NCI-H2029 treated with DMSO at 0.1 percent for 48 hours (cell line): Measurements from ENCODE around the gene HIGD1C.
"Not testable (repeated sequence)": the region's sequence is repeated elsewhere in the genome, so short reads cannot be mapped to it uniquely, and the experiment has no call there.

ENCODE experiments used
- DNase-seq: peaks from one replicate; lab custom pipeline; 2025; lab: John Stamatoyannopoulos, UW

Gene HIGD1C

DNA sequence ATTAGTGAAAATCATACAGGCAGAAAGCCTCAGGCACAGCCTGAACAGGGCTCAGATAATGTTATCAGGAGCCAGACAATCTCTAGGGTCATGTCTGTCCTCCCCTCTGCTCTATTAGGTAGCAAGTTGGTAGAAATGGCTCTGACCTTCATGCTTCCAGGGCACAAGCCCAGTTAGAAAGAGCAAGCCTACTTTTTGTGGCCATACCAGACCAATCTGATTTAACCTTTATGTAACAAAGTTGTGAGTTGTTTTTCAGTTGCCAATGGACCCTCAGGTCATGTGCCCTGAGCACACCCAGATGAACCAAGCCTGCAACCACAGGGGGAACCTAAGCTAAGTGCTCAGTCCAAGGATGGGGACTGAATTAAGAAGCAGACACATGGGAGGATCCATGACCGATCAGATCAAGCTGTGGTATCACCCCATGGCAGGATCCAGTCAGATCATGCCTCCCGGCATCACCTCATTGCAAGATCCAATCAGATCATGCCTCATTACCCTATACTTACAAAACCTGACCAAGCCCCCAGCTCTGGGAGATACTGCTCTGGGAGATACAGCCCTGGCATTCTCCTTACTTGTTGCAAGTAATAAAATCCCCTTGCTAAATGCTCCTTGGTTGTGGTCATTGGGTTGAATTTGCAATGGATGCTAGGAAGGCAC is 18.8 kb upstream of the HIGD1C start:
- DNase-seq: no peak

DNA sequence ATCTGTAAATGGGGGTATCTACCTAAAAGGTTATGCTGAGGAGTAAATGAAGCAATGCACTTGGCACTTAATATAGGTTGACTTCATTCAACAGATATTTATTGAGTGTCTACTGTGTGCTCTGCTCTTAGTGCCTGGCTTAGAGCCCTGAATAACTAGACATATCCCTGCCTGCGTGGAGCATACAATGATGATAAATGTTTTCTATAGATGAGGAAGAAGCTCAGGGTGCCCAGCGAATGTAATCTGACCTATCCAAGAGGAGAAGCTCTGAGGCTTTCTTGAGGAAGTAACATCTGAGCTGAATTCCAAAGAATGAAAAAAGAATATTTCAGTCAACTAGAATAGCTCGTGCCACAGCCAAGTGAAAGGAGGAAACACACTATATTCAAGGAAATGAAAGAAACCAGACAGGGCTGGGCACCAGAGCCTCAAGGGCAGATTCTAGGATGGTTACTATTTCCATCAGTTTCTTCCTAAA is 17.9 kb upstream of the HIGD1C start:
- DNase-seq: no peak

DNA sequence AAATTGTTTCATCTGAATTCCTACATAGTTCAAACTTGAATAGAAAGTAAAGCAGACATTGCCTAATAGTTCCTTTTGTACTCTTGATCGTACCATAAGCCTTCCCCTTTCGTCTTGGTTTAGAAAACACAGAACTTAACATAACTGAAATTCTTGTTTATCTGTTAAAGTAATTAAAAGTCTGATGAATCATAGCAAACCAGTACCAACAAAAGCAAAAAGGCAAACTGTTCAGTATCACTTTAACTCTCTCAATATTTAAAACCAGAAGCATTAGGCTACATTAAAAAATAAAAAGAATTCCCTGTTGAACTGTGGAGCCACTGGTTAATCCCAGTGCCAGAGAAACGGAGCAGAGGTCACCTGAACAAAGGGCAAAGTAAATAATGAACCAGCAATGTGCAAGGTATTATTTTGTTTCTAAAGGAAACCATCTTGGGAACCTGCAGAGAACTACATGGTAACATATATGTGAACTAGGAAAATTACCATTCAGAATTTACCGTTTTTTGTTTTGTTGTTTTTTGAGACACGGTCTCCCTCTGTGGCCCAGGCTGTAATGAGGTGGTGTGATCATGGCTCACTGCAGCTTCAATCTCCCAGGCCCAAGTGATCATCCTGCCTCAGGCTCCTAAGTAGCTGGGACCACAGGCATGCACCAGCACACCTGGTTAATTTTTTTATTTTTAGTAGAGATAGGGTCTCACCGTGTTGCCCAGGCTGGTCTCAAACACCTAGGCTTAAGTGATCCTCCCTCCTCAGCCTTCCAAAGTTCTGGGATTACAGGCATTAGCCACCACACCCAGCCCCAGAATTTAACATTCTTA is 17.1 kb upstream of the HIGD1C start:
- no peak for DNase-seq

DNA sequence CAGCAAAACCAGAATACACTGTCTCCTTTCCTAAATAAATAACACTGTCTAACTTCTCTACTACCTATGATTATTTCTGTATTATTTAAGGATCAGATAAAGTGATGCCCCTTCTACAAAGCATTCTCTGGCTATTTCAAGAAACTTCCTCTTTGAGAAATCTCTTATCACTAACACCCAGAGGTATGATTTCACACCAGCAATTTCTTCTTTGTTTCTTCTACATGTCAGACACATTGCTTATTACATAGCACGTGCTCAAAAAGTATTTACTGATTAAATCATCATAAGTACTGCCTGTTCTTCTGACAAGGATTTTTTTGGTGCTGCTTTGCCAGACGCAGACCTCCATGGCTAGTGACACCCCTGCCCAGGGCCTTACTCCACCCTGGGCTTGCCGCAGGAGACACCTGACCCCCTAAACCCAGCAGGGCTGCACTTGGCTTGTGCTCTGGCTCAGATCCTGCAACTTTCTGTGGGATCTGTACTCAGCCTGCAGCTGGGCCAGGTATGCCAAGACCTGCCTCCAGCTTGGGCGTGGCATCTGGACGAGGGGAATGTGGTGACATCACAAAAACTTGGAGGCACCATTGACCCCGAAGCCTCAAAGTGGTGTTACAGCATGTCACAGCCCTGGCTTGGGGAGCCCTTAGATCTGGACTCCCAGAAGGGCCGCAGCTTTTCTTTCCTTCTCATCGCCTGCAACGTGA is 15.4 kb upstream of the HIGD1C start:
- DNase-seq: no peak

DNA sequence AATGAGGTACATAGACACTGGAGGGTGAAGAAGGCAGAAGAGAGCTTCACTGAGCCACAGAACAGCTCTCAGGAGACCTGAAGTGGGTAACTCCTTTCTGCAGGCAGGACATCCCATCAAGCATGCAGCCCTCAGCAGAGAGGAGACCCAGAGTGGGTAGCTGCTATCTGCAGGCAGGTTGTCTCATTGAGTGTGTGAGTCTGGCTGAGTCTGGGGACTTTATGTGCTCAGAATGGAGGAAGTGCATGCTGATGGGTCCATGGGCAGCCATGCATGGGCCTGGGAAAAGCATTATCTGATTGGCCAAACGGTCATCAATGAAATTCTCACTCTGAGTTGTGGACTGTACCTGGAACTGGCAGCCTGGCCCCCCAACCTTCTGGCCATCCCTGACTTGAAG is 14.7 kb upstream of the HIGD1C start:
- DNase-seq: no peak

DNA sequence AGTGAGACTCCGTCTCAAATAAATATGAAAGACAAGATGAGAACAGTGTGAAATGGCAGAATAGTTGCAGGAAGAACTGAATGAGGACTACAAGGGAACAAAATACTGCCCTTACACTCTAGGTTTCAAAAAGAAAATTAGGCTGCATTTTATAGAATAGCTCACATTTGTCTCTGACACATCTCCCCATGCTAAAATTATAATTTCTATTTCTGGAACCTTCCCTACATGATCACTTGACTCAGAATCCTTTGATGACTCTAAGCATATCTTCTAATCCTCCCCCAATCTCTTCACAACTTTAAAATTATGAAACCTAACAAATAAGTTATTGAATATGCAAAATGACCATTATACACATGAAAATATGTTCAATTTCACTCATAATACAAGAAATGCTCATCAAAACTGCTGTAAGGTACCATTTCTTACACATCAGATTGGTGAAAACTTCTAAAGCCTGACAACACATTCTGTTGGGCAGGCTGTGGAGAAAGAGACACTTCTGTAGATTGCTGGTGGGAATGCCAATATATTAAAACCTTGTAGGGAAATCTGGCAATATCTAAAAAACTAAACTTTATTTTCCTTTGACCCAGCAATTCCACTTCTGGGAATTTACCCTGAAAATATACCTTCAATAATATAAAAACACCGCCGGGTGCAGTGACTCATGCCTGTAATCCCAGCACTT is 4.3 kb upstream of the HIGD1C start:
- DNase-seq: no peak

DNA sequence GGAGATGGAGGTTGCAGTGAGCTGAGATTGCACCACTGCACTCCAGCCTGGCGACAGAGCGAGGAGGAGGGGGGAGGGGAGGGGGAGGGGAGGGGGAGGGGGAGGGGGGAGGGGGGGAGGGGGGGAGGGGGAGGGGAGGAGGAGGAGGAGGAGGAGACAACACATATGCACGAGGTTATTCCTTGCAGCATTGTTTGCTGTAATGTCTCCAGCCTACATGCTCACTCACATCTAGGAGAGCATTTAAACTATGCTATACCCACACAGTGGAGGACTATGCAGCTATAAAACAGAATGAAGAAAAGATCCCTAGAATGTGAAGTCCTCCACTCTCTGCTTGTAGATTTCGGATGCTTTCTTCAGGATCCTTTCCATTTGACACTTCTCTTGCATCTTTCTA is 3.5 kb upstream of the HIGD1C start:
- no peak for DNase-seq

DNA sequence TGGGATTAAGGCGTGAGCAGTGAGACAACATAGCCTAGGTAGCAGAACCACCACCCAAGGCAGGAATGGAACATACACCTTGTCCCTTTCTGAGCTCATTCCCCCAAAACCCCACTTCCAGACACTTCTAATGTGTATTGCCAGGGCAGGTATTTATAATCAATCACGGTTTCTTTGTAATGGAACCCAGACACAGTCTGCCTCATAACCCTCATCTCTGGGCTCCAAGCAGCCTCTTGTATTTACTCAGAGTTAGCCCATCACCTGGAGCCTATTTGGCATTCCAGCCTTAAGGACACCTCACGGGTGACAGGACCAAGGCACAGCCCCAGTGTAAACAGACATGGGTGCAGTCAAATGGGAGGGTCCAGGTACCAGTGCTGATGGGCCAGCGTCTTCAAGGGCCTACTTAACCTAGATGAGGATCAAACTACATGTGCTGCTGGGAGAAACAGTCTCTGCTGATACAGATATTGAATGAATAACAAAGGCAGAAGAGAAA is 2.5 kb upstream of the HIGD1C start:
- no peak for DNase-seq

DNA sequence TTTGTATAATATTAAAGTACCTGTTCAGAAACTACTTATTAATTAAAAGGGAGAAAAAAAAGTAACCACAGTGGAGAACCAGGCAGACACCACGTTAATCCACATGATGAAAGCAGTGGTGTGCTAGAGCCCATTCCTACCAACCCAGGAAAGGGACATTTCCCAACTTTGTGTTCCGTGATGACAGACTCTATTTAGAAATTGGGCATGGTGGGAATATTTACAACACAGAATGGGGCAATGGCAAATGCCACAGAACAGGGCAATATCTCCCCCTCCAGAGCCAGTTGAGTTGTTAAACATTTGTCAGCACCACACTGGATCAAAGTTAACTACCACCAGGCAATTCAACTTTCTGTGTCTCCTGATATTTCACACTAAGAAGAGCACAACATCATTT is 1.2 kb upstream of the HIGD1C start:
- DNase-seq: no peak

DNA sequence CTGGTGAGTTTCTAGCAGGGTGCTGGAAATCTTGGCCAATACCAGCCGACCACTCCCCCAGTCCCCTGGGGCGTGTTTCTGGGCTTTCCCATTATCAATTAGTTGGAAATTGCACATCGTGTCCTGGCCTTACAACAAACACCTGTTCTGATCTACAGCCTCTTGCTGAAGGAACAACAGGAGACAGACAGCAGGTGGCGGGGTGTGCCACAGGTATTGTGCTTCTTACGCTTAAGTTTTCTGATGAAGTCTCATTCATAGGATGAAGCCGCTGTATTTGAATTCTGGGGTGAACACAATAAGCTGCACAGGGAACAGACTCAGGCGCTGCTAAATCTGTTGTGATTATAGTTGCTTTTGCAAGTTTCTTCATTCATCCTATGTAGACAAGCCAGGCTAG is 703 bp downstream of the HIGD1C start:
- DNase-seq: no peak

DNA sequence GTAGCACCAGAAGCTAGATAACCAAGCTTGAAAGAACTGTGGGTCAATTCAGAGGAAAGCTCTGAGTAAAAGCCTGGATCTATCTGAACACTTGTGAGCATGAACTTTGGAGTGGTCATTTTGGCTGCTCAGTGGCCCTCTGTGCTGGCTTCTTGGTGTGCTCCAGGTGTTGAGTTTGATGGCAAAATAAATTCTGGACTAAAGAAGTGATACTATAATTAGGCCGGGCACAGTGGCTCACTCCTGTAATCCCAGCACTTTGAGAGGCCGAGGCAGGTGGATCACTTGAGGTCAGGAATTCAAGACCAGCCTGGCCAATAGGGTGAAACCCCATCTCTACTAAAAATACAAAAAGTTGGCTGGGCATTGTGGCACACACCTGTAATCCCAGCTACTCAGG is 2.4 kb downstream of the HIGD1C start:
- not testable (repeated sequence) for DNase-seq

DNA sequence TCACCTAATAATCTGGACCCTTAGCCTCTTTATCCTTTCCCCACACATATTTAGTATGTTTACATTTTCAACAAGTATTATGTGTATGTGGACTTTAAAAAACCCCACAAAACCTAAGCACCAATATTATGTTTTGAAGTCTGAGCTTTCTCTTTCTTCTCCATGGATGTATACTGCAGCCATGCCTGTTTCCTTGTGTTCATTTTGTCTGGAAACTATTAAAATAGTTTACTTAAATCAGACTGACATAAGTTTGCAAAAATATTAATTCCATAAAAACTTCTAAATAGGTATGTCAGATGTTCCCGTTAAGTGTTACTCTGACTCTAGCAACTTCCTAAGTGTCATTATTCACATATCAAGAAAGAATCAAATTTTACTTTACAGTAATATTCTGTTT is 2.9 kb downstream of the HIGD1C start:
- DNase-seq: no peak

DNA sequence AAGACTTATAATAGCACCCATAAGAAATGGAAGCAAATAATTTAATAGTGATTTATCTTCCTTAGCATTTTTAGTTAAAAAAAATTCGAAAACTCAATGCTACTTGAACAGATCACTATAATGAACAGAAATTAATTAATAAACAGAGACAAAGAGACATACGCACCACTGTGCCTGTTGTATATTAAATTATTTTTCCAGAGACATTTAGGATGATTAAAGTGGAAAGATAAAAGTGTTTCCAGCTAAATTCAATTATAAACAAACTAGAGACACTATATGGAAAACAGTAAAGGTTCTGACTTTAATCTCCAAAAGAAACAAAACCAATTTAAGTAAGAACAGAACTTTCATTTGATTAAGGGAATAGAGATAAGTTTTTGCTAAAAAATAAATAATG is 3.4 kb downstream of the HIGD1C start:
- DNase-seq: no peak

DNA sequence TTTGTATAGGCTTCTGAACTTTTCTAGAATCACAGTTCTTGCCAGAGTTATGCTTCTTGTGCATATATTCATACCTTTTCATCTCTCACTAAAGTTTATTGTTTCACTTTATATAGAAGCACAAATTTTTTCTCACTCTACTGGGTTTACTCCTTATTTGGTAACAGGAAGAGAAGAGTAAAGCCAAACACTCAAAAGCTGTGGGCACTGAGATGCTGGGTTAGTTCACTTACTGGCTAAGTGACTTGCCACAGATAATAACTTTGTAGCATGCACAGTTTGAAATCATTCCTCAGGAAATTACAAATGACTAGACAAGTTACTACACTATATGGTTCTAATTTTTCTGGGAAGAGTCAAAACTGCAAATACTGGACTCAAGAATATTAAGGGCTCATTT is 7.8 kb downstream of the HIGD1C start:
- DNase-seq: no peak

DNA sequence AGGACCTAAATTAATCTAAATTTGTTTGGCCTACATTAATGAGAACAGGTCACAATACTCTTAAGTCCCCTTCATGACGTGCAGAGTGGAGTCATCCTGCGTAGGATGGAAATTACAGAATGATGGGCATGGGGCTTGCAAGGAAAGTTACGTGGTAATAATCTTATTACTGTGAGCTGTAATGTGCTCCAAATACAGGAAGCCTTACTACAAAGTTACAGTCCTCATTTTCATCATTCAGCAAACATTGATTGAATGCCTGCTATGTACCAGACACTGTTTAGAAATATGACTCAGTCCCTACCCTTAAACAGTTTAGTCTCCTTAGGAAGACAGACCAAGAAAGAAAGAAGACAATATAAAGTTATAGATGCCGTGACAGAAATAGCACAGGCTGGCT is 9.4 kb downstream of the HIGD1C start:
- DNase-seq: no peak

DNA sequence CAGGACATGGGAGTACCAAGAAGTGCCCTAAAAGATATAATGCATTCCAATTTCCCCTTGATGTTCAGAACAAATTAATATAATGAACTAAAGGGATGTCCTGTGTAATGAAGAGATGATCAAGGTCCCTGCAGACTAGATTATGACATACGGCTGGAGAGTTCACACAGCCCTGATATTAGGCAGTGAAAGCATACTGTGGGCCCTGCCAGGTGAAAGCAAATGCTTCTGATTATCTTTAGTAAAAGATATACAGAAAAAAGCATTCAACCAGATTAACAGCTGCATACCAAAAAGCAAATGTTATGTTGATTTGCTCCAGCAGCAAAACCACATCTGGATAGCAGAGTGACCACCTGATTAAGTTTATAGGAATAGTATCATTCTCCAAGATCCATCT is 12.1 kb downstream of the HIGD1C start:
- DNase-seq: no peak

DNA sequence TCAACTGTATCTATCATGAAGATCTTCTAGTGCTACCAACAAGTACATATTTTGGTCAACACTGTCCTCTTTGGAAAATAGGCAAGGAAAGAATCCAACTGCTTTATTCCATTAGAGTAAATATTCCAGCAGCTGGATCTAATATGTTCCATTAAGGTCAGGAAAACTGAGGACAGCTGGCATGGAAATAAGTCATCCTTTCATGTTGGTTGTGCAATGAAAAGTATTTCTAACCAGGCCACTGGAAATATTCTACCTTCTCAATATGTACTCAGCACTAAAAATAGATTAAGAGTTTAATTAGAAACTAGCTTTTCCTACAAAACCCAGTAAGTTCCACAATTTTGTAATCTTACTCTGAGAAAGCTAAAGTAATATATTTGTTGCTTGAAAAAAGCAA is 19.6 kb downstream of the HIGD1C start:
- no peak for DNase-seq

DNA sequence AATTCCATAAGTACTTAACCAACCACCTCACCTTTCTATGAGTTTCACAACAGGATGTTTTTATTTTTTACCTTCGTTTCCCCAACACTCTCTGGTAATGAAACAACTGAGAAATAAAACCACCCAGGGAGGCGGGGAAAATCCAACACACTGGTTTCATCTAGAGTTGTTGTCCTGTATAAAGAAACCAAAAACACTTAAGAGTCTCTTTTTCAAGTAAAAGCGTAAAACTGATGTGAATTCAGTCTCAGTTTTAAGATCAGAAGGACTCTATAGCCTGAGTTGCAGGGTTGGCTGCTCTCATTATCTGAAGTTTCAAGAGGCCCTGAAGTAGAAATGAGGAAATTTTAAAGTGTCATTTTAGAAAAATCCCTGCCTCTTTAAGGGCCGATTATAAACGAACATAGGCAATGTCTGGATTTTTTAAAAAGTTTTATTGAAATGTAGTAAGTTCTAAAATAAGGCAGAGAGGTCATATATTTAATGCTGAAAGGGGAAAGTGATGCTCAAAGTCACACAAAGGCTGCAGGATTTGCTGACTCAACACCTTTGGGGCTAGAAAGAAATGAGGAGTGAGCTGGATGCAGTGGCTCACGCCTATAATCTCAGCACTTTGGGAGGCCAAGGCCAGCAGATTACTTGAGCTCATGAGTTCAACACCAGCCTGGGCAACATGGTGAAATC is 27.2 kb downstream of the HIGD1C start:
- DNase-seq: no peak

DNA sequence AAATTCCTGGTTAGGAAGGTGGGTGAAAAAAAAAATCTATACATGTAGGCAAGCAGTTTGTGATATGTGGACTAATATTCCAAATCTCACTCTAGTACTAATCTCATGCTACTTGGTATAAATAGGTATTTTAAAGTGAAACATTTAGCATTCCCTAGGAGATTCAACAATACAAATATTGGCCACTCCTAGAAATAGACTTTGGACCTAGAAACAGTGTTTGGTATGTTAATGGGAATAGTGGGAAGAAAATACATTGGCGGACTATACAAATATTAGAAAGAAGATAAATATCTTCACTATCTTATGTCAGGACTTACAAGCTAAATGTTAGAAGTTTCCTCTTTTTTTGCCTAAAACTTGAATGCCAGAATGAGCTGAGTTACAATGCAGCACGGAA is 28.2 kb downstream of the HIGD1C start:
- DNase-seq: no peak

DNA sequence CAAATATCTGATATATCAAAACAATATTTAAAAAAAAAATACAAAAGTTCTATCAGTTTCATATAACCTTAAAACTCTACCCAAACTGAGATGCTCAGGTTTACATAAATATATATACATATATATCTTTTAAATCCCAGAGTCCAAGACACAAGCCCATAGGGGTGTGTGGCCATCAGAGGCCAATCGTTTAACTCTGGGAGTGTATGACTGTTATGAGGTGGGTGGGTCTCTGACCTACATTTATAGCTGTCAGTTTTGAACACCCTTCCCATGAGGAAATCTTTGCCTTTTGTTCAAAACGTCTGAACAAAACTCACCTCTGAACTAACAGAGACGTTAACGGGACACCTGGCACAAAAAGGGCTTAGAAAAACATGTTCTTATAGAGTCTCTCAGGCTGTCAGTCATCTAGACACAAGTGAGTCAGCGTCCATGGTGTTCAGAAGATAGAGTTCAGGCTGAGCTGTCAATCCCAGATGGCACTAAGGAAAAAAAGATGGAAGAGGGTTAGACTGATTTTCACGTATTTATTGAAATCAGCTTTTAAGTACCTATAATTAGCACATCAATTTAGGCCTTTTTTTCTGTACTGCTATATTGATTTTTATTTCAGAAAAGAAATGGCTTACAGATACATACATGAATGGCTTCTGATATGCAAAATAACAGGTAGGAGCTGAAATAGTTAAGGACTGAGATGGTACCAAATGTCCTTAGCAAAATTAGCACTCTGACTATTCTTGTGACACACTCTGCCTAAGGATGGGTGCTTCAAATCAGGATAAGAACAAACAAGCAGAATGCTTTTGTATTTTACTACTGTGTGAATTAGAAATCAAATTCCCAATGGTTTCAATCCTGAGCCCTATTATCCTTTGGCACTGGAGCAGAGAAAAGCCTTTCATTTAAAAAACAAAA is 29.2 kb downstream of the HIGD1C start:
- DNase-seq: no peak
